ENCODE measurements around the gene FBXO8.

FBXO8 gene

DNA sequence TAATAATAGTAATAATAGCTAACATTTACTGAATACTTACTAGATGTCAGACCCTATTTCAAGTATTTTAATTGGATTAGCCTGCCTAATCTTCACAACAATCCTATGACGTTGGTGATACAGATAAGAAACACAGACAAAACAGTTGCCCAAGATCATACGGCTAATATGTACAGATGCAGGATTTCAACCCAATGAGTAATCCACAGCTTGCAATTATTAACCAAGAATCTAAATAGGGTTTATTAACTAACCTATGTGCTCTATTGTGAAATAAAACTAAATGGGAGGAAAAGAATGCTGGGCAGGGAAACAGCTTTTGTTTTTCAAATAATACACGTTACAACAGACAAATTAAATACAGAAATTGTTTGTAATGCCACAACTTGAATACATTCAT is 23.4 kb downstream of the FBXO8 start:
- peak; percentile 86 for ATAC-seq (ENCODE audit: low read depth)
- Histone ChIP-seq H3K4me3 (ENCODE audit: severe bottlenecking) (no peak overlapping the region), H3K36me3 (ENCODE audit: low read depth) (peaks cover 23% of the 10 kb centered on the region), H3K4me1 (ENCODE audit: insufficient read depth, poor library complexity, severe bottlenecking) (peaks cover 6% of the 10 kb centered on the region), H3K27me3 (ENCODE audit: insufficient read depth, poor library complexity, severe bottlenecking) (no peaks in the 10 kb centered on the region), H3K9me3 (ENCODE audit: severe bottlenecking) (no peaks in the 10 kb centered on the region), H3K27ac (ENCODE audit: poor library complexity, severe bottlenecking) (no peak overlapping the region)
- no peak for DNase-seq (ENCODE audit: low spot score)
- TF ChIP-seq, protein P1, sequence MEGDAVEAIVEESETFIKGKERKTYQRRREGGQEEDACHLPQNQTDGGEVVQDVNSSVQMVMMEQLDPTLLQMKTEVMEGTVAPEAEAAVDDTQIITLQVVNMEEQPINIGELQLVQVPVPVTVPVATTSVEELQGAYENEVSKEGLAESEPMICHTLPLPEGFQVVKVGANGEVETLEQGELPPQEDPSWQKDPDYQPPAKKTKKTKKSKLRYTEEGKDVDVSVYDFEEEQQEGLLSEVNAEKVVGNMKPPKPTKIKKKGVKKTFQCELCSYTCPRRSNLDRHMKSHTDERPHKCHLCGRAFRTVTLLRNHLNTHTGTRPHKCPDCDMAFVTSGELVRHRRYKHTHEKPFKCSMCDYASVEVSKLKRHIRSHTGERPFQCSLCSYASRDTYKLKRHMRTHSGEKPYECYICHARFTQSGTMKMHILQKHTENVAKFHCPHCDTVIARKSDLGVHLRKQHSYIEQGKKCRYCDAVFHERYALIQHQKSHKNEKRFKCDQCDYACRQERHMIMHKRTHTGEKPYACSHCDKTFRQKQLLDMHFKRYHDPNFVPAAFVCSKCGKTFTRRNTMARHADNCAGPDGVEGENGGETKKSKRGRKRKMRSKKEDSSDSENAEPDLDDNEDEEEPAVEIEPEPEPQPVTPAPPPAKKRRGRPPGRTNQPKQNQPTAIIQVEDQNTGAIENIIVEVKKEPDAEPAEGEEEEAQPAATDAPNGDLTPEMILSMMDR (IDR thresholded peaks at IDR 0.05; ENCODE audit: poor library complexity, severe bottlenecking), result no peak

DNA sequence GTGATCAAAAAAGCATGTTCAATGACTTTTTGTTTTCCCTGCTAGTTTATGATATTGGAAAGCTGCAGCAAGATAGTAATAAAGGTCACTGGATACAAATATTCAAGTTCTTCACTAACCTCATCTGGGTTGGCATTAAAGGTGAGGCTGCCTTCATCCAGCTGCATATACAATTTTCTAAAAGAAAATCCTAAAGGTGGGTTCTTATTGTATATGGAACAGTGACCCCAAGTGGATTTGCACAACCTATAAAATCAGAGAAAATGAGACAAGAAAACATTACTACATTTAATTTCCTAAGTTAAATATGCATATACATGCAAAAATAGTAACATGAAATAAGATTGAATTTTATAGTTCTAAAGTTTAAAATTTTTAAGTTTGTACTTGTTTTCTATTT is 23.9 kb downstream of the FBXO8 start:
- H3K36me3 ChIP-seq (ENCODE audit: low read depth), result peaks cover 23% of the 10 kb centered on the region
- ATAC-seq (ENCODE audit: low read depth) (no peak), DNase-seq (ENCODE audit: low spot score) (no peak)
- no peaks in the 10 kb centered on the region for H3K9me3 ChIP-seq (ENCODE audit: severe bottlenecking)
- peaks cover 6% of the 10 kb centered on the region for H3K4me1 ChIP-seq (ENCODE audit: insufficient read depth, poor library complexity, severe bottlenecking)
- H3K27ac ChIP-seq (ENCODE audit: poor library complexity, severe bottlenecking), result no peak overlapping the region
- TF ChIP-seq, protein P1 (IDR thresholded peaks at IDR 0.05; ENCODE audit: poor library complexity, severe bottlenecking), result peak; percentile 21
- H3K4me3 ChIP-seq (ENCODE audit: severe bottlenecking), result no peak overlapping the region
- no peaks in the 10 kb centered on the region for H3K27me3 ChIP-seq (ENCODE audit: insufficient read depth, poor library complexity, severe bottlenecking)

DNA sequence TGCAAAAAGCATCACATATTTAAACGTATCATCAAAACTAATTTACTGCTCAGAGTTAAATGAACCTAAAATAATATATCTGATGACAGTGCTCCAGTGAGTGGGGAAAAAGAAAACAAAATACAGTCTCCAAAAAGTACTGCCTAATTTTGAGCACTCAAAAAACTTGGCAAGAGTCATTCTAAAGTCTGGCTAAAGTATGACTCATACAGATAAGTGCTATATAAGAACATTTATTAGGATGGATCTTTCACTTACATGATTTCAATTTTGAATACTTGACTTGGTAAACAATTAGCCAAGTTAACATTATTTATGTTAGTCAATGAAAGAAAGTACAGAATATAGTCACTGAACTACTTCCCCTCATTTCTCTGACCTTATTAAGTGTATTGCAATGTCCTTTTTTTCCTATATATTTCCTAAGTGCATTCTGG is 27.2 kb downstream of the FBXO8 start:
- DNase-seq (ENCODE audit: low spot score) (no peak), ATAC-seq (ENCODE audit: low read depth) (peak; percentile 41; the same call in 1 of the 3 replicates)
- Histone ChIP-seq H3K27me3 (ENCODE audit: insufficient read depth, poor library complexity, severe bottlenecking) (no peaks in the 10 kb centered on the region), H3K4me1 (ENCODE audit: insufficient read depth, poor library complexity, severe bottlenecking) (peaks cover 6% of the 10 kb centered on the region), H3K36me3 (ENCODE audit: low read depth) (peaks cover 16% of the 10 kb centered on the region), H3K27ac (ENCODE audit: poor library complexity, severe bottlenecking) (no peak overlapping the region), H3K9me3 (ENCODE audit: severe bottlenecking) (no peaks in the 10 kb centered on the region), H3K4me3 (ENCODE audit: severe bottlenecking) (no peak overlapping the region)
- TF ChIP-seq, protein P1 (IDR thresholded peaks at IDR 0.05; ENCODE audit: poor library complexity, severe bottlenecking), result no peak

DNA sequence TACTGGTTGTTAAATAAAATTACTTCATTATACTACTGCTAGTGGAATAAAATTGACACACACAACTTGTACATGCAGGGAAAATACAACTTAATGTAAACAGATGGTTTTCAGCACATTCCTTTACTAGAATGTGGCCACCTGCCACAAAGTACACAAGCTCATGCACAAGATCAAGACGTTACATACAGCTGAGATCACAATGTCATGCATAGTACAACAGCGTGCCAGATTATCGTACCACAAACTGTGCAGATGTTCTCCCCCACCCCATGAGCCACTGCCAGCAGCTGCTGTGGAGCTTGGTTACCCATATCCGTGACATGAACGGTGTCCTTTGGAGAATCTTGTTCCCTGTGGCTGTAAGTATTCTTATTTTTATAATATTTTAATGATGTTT is 27.7 kb downstream of the FBXO8 start:
- ATAC-seq (ENCODE audit: low read depth), result no peak
- TF ChIP-seq, protein P1 (IDR thresholded peaks at IDR 0.05; ENCODE audit: poor library complexity, severe bottlenecking), result no peak
- no peak overlapping the region for H3K27ac ChIP-seq (ENCODE audit: poor library complexity, severe bottlenecking)
- no peaks in the 10 kb centered on the region for H3K9me3 ChIP-seq (ENCODE audit: severe bottlenecking)
- no peaks in the 10 kb centered on the region for H3K27me3 ChIP-seq (ENCODE audit: insufficient read depth, poor library complexity, severe bottlenecking)
- no peak for DNase-seq (ENCODE audit: low spot score)
- H3K4me1 ChIP-seq (ENCODE audit: insufficient read depth, poor library complexity, severe bottlenecking), result peaks cover 6% of the 10 kb centered on the region
- peaks cover 14% of the 10 kb centered on the region for H3K36me3 ChIP-seq (ENCODE audit: low read depth)
- no peak overlapping the region for H3K4me3 ChIP-seq (ENCODE audit: severe bottlenecking)

DNA sequence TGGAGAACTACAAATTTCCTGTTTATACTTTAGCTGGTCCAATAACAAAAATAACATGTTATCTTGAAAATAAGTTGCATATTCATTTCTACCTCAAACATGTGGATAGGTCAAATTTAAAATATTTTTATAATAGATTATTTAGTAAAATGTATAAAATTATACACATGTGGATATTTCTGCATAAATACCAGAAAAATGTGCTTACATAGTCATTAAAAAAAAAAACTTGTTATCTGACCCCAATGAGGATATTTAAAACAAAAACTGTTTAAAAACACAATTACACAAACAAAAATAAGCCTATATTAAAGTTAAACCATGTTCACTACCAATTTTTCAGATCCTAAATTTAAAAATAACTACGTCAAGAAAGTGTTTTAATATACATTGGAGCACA is 28.1 kb downstream of the FBXO8 start:
- ATAC-seq (ENCODE audit: low read depth) (no peak), DNase-seq (ENCODE audit: low spot score) (no peak)
- Histone ChIP-seq H3K27ac (ENCODE audit: poor library complexity, severe bottlenecking) (no peak overlapping the region), H3K4me1 (ENCODE audit: insufficient read depth, poor library complexity, severe bottlenecking) (peaks cover 2% of the 10 kb centered on the region), H3K36me3 (ENCODE audit: low read depth) (peaks cover 14% of the 10 kb centered on the region), H3K9me3 (ENCODE audit: severe bottlenecking) (no peaks in the 10 kb centered on the region), H3K4me3 (ENCODE audit: severe bottlenecking) (no peak overlapping the region), H3K27me3 (ENCODE audit: insufficient read depth, poor library complexity, severe bottlenecking) (no peaks in the 10 kb centered on the region)
- TF ChIP-seq, protein P1 (IDR thresholded peaks at IDR 0.05; ENCODE audit: poor library complexity, severe bottlenecking), result no peak
